ENCODE measurements around the gene TBX4.

DNA sequence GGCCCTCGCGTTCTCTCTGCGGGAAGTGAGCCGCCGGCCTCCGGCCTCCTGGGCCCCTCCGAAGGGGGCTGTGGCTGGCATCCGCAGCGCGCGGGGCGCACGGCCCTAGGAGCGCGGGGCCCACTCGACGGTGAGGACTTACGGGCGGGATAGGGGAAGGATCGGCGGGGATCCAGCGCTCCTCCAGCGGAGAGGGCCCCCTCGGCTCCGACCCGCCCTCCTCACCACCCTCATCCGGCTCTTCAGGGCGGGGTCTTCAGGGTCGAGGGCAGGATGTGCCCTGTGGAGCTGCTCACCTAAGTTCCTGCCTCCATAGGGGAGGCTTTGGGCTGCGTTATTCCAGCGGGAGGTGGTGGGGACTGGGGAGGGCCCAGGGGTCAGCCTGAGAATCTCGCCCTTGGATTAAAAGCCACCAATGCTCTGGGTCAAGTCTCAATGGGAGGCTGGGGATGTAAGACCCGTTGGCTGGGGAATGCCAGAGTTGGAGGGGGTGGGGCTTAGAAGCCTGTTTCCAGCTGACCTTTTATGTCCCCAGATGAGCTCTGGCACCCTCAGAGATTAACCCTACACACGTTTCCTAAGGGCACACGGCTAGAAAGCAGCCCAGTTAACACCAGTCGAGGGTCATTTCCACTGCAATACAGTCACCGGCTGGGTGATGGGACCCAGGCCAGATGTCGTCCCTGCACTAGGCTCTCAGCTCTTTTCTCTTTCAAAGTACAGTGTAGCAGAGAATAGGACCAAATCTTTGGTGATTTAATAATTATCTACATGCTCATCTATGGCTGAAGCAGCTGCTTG is 39.2 kb upstream of the TBX4 start:
- TF ChIP-seq POLR2A (IDR thresholded peaks at IDR 0.05; ENCODE audit: low read depth, low read length) = no peak
- TF ChIP-seq POLR2AphosphoS5 (IDR thresholded peaks at IDR 0.05; ENCODE audit: low read depth, low read length) = no peak
